HG03139 (cell line): ENCODE data around the gene HSDL2.
"Not testable (repeated sequence)": the region's sequence is repeated elsewhere in the genome, so short reads cannot be mapped to it uniquely, and the experiment has no call there.

ENCODE experiments used
- ATAC-seq: cut with Tn5 transposase; IDR thresholded peaks from one replicate; pipeline ENCODE4 v1.9.1; 2021; ENCODE audit not compliant: unreplicated experiment

Gene HSDL2

GRCh38 chr9:112393146-112393545 is 13.2 kb downstream of the HSDL2 start:
- not testable (repeated sequence) for ATAC-seq

GRCh38 chr9:112396416-112396815 is 16.5 kb downstream of the HSDL2 start:
- no peak for ATAC-seq

- no peak for ATAC-seq
Measured at GRCh38 chr9:112396872-112397271, 17.0 kb downstream of the HSDL2 start.

DNA sequence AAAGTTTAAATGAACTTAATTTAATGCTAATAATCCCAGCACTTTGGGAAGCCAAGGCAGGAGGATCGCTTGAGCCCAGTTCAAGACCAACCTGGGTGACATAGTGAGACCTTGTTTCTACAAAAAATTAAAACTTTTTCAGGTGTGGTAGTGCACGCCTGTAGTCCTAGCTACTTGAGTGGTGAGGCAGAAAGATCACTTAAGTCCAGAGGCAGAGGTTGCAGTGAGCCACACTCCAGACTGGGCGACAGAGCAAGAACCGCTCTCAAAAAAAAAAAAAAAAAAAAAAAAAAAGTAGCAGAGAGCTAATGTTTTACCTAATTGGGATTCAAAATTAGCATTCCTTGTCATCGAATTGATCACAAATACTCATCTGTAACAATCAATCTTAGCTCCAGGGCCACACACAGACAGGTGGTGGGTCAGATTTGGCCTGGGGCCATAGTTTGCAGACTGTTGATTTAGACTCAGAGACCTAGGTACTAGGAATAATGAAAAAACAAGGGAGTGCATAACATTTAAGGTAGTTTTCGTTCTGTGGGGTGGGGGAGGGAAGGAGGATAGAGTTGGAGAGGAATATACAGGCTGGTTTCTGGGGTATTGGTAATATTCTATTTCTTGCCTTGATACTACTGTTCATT is 21.4 kb downstream of the HSDL2 start:
- ATAC-seq: no peak

DNA sequence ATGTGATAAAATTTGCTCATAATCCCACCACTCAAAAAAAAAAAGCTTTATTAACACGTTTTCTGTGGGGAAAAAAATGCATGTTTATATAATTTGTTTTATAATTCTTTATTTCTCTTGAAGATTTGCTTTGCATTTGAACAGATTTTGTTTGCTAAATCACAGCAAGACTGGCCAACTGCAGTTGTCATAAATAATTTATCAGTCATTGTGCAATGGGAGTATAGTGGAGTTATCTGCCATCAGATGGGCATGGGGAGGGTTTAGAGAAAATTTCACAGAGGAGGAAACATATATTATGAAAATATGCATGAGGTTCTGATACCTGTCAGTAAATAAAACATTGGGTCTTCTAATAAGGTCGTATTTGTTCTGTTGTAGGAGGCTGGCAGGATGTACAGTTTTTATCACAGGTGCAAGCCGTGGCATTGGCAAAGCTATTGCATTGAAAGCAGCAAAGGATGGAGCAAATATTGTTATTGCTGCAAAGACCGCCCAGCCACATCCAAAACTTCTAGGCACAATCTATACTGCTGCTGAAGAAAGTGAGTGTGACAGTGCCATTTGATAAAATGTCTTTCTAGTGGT is 23.8 kb downstream of the HSDL2 start:
- ATAC-seq: no peak

GRCh38 chr9:112404508-112404932 is 24.6 kb downstream of the HSDL2 start:
- no peak for ATAC-seq

DNA sequence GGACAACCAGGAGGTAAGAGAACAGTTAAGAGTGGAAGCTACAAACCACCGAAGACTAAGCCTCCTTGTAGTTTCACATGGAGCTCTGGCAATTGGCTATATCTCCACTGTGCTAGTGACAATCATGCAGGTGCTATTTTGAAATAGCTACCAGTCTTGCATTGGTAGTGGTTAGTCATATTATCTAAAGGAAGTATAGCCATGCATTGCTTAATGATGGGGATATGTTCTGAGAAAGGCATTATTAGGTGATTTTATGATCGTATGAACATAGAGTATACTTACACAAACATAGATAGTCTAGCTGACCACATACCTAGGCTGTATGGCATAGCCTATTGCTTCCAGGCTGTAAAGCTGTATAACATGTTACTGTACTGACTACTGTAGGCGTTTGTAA is 28.4 kb downstream of the HSDL2 start:
- no peak for ATAC-seq

DNA sequence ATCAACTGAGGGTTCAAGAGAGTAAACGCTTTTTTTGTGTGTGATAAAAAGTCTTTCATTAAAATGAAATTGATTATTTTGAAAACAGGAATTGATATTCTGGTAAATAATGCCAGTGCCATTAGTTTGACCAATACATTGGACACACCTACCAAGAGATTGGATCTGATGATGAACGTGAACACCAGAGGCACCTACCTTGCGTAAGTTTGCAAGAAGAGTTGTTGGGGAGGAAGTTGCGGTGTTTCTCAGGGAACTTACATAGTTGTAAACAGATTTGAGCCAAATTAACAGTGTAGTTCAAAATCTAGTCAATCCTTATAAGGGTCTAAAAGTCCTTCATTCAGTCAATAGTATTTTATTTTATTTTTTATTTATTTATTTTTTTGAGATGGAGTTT is 28.9 kb downstream of the HSDL2 start:
- ATAC-seq: no peak

GRCh38 chr9:112409758-112410157 is 29.9 kb downstream of the HSDL2 start:
- ATAC-seq: no peak

DNA sequence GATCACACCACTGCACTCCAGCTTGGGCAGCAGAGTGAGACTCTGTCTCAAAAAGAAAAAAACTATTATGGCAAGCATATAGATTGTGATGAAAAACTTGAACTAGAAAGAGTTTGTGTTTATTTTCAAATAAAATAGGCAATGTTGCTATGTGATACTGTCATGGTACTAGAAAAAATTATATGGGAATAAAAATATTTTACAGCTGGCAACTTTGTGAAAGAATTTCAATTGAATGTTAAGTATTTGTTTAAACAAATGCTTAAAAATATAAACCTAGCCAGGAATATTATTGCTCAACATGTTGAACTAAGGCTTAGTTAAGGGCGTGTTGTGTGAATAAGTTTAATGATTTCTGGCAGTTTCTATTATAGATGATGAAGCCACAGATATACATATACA is 31.7 kb downstream of the HSDL2 start:
- ATAC-seq: no peak

- ATAC-seq: not testable (repeated sequence)
Measured at GRCh38 chr9:112413728-112414127, 33.8 kb downstream of the HSDL2 start.

DNA sequence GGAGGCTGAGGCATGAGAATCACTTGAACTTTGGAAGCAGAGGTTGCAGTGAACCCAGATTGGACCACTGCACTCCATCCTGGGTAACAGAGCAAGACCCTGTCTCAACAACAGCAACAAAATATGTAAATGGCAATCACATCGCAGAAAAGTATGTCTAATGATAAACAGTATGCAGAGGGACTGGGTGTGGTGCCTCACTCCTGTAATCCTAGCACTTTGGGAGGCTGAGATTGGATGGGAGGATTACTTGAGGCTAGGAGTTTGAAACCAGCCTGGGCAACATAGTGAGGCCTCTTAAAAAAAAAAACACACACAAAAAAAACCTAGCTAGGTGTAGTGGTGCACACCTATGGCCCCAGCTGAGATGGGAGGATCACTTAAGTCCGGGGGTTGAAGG is 40.3 kb downstream of the HSDL2 start:
- no peak for ATAC-seq

DNA sequence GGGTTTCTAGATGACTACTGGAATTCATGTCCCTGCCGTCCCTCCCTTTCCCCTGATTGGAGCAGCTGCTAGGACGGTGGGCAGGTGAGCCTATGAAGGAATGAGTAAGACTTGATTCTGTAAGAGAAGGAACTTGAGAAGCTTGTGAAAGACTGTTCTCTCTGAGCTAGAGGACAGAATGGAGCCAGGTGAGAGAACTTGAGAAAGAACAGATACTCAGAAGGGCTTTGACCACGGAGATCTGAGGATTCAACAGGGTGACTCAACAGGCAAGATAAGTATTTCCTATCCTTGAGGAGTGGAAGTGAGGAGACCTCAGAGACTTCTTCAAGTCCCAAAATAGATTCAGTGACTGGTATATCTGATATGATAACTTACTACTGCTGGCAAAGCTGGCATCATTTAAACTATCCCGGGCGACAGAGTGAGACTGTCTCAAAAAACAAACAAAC is 41.9 kb downstream of the HSDL2 start:
- ATAC-seq: no peak

DNA sequence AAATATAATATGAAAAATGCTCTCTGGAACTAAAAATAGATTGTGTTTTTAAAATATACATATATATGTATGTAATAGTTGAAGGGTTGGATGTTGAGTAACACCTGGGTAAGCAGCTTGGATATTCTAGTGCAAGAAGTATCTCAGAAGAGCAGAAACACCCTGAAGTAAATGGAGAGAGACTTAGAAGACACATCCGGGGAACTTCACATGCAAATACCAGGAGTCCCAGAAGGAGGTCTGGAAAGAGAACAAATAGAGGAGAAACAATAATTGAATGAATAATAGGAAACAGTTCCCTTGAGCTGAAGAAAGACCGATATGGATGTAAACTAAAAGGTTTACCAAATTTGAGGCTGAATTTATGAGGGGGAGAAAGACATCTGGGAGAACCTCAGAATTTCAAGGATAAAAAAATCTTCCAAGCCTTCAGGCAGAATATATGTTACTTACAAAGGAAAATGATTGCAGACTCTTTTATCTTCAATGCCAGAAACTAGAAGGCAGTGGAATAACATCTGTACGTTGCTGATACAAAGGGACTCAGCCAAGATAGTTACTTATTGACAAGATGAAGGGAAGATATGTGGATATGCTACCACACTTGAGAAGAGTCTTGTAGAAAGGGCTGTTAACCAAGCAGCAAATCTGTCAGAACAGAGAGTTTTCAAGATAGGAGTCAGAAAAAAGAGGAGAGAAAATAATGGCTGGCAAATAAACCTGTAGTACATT is 42.7 kb downstream of the HSDL2 start:
- no peak for ATAC-seq

DNA sequence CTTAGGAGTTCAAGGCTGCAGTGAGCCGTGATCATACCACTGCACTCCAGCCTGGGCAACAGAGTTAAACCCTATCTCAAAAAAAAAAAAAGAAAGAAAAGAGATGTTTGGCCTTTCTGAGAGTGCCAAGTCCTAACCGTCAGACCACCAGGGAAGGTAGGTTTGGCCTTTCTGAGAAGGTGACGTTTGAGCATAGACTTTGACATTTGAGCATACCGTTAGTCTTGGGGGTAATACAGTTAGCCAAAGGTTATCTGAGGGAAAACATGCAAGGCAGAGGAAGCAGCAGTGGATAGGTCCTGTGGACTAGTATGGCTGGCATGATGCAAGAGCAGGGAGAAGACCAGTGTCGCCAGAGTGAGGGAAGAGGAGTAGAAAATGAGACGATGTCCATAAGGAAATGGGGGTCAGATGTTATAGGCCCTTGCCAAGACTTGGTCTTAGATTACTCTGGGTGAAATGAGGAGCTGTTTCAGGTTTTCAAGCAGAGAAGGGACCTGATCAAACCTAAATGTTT is 50.2 kb downstream of the HSDL2 start:
- ATAC-seq: no peak

- no peak for ATAC-seq
Measured at GRCh38 chr9:112433499-112434392, 53.8 kb downstream of the HSDL2 start.

GRCh38 chr9:112434487-112434886 is 54.6 kb downstream of the HSDL2 start:
- ATAC-seq: no peak

DNA sequence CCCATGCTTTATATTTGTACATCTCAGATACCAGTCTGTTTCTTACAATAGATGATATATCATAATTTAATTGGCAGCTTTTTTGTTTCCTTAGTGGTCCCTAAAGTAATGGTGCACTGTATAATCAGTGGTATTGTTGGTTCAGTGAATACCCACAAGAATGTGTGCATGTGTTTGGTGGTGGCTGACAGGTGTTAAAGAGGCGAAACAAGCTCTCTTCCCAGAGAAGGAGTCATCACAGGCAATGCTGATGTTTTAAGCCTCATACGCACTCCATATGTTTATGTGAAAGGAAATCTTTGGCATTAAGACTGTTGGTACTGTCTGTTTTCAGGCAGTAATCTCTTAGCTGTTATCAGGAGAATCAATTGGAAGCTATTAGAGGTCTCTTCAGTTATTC is 57.5 kb downstream of the HSDL2 start:
- ATAC-seq: no peak

- ATAC-seq: no peak
Measured at GRCh38 chr9:112439171-112439570, 59.3 kb downstream of the HSDL2 start.

DNA sequence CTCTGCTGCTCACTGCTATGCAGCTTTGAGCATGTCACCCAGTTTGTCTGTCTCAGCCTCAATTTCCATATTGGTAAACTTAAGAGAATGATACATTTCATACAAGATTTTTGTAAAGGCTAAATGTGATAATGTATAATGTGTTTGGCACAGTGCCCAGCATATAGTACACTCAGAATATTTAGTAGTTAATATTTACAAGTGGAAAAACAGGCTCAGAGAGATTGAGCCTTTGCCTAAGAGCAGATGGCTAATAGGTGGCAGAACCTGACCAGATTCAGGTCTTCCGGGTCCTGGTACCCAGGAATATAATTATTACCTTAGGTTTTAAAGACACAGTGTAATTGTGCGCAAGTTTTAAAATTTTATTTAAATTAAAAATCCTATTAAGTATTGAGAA is 59.9 kb downstream of the HSDL2 start:
- ATAC-seq: no peak

DNA sequence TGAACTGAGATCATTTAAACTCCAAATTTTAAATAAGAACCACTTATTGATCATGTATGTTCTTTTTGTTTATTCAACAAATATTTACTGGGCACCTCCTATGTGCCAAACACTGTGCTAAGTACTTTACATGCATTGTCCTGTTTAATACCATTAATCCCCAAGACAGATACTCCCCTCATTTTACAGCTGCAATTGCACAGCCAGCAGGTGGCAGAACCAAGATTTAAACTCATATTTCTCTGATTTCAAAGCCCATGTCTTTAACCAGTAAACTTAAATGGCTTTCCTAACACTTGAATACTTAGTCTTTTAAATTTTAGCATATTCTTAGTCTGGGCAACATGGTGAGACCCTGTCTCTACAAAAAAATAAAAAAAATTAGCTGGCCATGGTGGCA is 63.3 kb downstream of the HSDL2 start:
- ATAC-seq: no peak
